NCI-H446 (cell line): Measurements from ENCODE around the gene TCF23.
"Not testable (repeated sequence)": the region's sequence is repeated elsewhere in the genome, so short reads cannot be mapped to it uniquely, and the experiment has no call there.

Experiments used
- DNase-seq, 2 experiments: peaks; one replicate each; lab custom pipeline; 2025; lab: John Stamatoyannopoulos, UW

Gene TCF23

DNA sequence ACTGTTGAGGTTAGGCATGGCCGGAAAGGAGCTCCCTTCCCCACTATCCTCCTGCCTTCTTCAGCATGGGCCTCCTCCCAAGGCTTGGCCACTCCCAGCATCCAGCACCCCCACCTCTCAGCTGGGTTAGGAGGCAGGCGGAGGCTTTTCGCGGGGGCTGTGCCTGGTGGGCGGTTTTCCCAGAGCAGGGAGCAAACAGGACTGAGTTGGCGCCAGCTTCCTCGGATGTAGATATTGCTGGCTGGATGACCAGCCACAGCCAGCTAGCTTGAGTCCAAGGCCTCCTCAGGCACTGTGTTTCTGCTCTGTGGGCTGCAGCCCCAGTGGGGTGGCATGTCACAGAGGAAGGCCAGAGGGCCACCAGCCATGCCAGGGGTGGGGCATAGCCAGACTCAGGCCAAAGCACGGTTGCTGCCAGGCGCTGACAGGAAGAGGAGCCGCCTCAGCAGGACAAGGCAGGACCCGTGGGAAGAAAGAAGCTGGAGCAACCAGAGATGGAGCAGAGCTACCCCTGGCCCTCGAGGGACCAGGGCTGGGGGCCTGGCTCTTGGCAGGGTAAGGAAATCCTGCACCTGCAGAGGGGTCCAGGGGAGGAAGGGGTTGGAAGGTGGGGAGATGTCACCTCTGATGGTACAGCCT lies at the start of gene TCF23:
TCF23 (plus strand) TSS at position 204 of the 639 bp plus-strand sequence; CDS start at position 334, 130 bp downstream.
- no peak for DNase-seq

DNA sequence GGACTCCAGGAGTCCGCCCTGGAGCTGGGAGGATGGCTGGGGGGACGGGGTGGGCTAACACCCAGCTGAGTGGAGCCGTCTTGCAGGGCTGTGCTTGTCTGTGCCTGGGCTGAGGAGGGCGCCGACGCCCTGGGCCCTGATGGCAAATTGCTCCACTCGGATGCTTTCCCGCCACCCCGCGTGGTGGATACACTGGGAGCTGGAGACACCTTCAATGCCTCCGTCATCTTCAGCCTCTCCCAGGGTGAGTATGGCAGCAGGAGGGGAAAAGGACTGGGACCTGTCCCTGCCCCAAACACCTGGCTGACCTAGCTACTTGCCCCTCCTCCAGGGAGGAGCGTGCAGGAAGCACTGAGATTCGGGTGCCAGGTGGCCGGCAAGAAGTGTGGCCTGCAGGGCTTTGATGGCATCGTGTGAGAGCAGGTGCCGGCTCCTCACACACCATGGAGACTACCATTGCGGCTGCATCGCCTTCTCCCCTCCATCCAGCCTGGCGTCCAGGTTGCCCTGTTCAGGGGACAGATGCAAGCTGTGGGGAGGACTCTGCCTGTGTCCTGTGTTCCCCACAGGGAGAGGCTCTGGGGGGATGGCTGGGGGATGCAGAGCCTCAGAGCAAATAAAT lies 49.4 kb upstream of the TCF23 start:
- no peak for DNase-seq

DNA sequence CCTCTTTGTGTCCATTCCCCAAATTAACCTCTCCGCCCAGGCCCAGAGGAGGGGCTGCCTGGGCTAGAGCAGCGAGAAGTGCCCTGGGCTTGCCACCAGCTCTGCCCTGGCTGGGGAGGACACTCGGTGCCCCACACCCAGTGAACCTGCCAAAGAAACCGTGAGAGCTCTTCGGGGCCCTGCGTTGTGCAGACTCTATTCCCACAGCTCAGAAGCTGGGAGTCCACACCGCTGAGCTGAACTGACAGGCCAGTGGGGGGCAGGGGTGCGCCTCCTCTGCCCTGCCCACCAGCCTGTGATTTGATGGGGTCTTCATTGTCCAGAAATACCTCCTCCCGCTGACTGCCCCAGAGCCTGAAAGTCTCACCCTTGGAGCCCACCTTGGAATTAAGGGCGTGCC lies 48.8 kb upstream of the TCF23 start:
- no peak for DNase-seq

DNA sequence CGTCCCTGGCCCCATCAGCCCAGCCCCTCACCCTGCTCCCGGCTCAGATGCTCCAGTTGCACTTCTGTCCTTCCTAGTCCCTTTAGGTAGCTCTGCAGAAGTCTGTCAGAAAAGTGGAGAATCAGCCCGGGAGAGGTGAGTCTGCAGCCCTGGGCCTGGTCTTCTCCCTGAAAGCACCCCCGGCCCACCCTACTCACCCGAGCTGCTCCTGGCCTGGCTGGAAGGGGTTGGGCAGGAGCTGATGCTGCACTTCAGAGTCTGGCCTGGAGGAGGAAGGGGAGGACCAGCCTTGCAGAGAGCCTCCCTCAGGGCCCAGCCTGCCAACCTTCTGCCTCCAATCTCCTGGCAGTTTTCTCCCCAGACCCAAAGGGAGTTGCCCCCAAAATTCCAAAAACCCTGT lies 46.5 kb upstream of the TCF23 start:
- DNase-seq: no peak

DNA sequence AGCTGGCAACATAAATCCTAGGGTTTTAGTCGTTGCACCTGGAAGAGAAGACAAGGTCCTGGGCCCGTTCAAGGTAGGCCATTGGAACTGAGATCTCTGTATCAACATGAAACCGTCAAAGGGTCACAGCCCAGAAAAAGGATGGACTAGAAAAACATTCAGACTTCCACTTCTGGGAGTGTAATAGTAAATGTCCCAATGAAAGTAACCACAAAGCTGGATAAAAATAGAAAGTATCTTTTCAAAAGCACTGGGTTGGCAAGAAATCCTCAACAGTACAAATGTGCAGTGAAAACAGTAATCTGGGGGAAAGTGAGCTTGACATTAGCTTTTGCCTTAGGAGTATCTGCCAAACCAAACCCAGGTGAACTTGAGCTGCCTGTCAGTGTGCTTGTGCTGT lies 42.8 kb upstream of the TCF23 start:
- no peak for DNase-seq

DNA sequence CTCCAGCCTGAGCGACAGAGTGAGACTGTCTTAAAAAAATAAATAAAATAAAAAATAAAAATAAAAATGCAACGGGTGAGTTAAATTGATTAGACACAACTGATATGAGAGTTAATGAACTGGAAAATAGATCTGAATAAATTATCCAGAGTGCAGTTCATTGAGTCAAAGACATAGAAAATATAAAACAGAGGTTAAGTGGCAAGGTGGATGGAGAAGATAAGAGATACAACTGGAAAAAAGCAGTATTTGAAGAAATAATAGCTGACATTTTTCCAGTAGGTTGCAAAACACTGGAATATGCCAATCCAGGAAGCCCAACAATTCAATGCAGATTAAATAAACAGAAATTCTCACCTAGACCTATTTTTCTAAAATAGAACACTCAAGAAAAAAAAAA lies 40.6 kb upstream of the TCF23 start:
- DNase-seq: no peak

DNA sequence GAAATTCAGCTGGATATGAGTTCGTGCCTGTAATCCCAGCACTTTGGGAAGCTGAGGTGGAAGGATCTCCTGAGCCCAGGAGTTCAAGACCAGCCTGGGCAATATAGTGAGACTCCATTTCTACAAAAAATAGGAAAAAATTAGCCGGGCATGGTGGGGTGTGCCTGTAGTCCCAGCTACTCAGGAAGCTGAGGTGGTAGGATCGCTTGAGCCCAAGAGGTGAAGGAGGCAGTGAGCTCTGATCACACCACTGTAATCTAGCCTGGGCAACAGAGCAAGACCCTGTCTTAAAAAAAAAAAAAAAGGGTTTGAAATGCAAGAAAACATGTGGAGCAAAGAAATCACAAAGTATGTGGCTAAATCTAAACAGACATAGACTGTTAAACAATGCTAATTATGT lies 39.7 kb upstream of the TCF23 start:
- no peak for DNase-seq

DNA sequence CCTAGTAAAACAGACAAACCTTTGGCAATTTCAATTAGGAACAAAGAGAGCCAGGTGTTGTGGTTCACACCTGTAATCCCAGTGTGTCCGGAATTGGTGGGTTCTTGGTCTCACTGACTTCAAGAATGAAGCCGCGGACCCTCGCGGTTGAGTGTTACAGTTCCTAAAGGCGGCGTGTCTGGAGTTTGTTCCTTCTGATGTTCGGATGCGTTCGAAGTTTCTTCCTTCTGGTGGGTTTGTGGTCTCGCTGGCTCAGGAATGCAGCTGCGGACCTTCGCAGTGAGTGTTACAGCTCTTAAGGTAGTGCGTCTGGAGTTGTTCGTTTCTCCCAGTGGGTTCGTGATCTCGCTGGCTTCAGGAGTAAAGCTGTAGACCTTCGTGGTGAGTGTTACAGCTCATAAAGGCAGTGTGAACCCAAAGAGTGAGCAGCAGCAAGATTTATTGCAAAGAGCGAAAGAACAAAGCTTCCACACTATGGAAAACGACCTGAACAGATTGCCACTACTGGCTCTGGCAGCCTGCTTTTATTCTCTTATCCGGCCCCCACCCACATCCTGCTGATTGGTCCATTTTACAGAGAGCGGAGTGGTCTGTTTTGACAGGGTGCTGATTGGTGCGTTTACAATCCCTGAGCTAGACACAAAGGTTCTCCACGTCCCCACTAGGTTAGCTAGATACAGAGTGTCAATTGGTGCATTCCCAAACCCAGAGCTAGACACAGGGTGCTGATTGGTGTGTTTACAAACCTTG lies 38.0 kb upstream of the TCF23 start:
- DNase-seq: not testable (repeated sequence)

DNA sequence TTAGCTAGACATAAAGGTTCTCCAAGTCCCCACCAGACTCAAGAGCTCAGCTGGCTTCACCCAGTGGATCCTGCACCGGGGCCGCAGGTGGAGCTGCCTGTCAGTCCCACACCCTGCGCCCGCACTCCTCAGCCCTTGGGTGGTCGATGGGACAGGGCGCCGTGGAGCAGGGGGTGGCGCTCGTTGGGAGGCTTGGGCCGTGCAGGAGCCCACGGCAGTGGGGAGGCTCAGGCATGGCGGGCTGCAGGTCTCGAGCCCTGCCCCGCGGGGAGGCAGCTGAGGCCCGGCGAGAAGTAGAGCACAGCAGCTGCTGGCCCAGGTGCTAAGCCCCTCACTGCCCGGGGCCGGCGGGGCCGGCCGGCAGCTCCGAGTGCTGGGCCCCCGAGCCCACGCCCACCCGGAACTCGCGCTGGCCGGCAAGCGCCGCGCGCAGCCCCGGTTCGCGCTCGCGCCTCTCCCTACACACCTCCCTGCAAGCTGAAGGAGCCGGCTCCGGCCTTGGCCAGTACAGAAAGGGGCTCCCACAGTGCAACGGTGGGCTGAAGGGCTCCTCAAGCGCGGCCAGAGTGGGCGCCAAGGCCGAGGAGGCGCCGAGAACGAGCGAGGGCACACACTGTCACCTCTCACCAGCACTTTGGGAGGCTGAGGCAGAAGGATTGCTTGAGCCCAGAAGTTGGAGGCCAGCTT lies 37.3 kb upstream of the TCF23 start:
- DNase-seq: not testable (repeated sequence)

DNA sequence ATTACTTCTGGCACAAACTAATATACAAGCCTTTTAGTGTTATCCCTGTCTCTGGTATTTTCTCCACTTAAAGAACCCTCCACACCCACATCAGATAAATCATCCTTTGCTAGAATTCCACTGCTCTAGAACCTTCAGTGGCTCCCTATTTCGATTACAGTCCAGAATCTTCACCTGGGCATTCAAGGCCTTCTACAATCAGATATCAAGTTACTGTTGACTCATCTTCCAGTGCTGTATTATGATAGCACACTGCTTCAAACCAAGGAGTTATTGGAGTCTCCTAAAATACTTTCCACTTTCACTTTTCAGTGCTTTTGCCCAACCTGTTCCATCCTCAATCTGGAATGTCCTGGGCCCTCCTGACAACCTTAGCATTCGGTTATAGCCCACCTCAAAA lies 33.3 kb upstream of the TCF23 start:
- DNase-seq: no peak

DNA sequence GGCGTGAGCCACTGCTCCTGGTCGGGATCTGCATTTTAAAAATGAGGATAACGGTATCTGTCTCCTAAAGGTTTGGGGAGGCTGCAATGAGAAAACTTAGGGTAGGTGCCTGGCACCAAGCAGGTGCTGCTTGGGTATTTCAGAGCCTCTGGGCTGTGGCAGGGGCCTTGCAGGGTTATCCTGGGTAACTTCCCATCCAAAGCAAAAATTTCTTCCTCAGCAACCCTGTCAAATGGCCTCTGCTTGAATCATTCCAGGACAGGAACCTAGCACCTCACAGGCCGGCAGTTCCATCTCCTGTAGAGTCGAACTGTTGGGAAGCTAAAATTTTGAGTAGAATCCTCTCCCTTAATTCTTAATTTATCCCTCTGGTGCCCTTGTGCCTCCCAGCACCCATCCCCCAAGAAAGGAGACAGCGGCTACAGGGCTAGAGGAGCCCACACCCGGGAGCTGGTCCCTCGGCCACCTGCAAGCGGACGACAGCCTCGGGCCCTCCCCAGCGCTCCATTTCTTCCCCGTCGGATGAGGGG lies 30.7 kb upstream of the TCF23 start:
- peak in 1 of 2 experiments; percentile 15 for DNase-seq

DNA sequence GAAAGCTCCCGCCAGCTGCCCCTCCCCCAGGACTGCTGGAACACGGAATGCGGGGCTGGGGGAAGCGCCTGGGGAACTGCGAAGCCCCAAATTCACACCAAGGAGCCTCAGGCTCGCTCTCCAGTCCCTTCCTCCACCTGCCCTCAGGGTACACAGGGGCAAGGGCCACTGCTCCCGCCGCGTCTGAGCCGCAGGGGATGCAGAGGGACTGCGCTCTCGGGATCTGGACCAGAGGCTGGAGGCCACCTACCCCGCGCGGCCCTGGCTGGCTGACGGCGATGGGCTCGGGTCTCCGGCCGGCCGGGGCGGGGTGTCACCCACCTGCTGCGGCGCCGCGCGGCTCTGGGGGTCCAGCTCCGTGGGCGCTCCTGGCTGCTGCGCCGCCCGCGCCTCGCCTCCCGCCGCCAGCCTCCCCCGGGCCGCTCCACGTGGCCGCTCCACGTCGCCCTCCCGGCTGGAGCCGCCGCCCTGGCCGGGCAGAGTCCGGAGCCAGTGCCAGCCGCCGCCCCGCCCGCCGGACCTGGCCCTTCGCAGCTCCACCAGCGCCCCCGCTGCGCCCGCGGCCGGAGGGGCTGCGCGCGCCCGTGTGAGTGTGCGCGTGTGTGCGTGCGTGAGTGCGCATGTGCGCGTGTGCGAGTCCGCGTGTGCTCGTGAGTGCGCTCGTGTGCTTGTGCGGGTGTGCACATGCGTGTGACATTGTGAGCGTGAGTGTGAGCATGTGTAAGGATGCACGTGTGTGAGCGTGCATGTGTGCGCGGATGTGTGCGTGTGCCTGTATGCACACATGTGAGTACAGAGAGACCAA lies 30.1 kb upstream of the TCF23 start, which contains the start of gene CGREF1:
CGREF1 (minus strand) TSS at position 604 of the 805 bp plus-strand sequence. CDS start 14,762 bp downstream, outside the sequence.
- peak in 1 of 2 experiments; percentile 66 for DNase-seq

DNA sequence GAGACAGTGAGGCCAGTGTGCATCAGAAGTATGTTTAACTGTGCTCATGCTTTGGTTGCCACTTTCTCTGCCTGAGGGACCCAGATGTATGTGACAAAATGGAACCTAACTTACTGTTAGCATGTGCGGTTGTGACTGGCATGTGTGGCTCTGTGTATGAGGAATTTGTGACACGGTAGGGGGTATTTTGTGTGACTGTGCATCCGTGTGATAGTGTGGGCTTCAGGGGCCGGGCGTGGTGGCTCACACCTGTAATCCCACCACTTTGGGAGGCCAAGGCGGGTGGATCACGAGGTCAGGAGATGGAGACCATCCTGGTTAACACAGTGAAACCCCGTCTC lies 29.5 kb upstream of the TCF23 start:
- not testable (repeated sequence) for DNase-seq

DNA sequence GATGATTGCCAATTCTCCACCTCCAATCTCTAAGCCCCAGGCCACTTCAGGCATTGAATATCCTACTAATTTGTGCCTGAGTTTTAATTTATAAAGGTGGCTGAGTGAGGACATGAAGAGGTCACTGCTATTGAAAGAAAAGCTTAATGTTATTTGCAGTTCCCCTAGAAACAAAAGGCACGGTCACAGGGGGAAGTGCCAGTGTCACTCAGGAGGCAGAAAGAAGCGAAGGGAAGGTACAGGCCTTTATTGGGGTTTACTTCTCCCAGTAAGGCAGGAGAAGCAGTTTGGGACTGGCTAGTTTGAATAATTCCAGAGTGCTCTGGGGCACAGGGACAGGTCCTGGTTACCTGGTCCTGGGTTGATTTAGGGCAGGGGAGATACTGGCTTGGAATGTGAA lies 26.9 kb upstream of the TCF23 start:
- DNase-seq: no peak

DNA sequence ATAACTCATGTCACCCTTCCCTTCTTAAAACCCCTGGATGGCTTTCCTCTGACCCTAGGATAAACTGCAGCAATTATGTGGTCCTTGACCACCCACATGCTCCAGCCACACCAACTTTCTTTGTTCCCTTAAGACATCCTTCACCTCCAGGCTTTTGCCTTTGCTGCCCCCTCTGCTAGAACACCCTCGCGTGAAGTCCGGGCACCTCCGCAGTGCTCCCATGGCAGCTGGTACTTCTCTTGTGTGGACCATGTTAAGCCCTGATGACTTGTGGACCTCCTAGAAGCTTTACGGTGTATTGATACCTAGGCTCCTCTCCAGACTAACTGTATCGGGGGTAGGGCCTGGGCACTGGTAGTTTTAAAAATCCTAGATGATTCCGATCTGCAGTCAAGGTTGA lies 26.0 kb upstream of the TCF23 start:
- DNase-seq: no peak

DNA sequence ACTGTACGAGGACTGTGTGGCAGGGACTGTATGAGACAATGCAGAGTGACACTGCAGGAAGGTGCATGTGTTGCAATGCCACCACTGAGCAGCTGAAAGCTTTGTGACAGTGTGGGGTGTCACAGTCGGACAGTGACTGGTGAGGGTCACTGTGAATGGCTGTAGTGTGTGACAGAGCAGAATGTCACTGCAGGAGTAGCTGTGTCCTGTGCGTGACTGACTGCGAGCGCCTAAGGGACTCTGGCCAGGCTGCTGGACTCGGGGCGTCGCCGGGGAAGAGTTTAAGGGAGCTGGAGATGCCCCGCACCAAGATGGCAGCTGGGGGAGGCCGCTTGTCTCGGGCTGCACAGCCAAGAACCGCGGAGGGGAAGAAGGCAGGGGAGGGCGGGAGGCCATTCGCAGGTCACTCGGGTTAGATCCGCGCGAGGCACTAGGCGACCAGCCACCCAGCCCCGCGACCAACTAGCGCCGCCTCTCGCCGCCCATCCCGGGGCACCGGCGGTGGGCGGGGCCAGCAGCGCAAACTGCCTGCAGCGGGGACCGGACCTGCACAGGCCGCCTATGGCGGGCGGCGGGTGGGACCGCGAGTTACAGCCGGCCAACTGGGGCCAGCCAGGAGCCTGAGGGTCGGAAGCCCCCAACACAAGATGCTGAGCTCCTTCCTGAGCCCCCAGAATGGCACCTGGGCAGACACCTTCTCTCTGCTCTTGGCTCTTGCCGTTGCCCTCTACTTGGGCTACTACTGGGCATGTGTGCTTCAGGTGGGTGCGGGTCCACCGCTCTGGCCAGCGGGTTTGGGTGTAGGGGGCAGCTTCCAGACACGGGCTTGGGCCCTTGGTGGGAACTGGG lies 25.3 kb upstream of the TCF23 start, which contains the start of gene ABHD1:
ABHD1 (plus strand) TSS at position 514 of the 849 bp plus-strand sequence; CDS start at position 648, 134 bp downstream.
- DNase-seq: peak in 1 of 2 experiments; percentile 20

DNA sequence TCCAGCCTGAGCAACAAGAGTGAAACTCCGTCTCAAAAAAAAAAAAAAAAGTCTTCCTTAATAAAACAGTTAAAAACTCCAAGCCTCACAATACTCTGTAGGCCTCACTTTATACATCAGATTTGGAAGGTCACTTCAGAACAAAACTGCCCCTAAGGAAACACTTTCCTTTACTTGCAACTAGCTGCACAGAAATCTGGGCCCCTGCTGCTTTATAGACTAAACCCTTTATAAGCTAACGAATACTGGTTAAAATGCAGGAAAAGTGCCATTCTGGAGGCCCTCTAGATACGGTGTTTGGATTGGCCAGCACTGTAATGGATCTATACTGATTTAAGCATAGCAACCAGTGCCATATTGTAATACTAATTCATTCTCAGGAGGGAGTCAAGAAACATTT lies 23.7 kb upstream of the TCF23 start:
- DNase-seq: no peak

DNA sequence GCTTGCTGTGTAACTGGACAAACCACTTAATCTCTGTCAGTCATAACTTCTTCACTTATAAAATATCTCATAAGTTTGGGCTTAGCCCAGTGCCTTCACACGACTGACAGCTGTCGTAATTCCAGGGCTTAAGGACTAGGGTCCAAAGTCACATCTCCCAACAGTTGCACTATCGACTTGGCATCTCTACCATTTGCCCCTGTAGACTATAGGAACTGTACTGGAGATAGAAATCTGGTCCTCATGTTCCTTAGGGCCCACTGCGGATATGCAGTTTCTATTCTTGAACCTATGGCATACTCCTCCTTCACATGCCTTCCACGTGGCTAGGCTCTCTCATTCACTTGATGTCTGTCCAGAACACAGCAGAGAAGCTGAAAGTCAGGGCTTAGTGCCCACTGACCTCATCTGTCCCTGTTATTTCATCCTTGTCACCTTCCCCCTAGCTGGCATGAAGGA lies 22.5 kb upstream of the TCF23 start:
- DNase-seq: no peak

DNA sequence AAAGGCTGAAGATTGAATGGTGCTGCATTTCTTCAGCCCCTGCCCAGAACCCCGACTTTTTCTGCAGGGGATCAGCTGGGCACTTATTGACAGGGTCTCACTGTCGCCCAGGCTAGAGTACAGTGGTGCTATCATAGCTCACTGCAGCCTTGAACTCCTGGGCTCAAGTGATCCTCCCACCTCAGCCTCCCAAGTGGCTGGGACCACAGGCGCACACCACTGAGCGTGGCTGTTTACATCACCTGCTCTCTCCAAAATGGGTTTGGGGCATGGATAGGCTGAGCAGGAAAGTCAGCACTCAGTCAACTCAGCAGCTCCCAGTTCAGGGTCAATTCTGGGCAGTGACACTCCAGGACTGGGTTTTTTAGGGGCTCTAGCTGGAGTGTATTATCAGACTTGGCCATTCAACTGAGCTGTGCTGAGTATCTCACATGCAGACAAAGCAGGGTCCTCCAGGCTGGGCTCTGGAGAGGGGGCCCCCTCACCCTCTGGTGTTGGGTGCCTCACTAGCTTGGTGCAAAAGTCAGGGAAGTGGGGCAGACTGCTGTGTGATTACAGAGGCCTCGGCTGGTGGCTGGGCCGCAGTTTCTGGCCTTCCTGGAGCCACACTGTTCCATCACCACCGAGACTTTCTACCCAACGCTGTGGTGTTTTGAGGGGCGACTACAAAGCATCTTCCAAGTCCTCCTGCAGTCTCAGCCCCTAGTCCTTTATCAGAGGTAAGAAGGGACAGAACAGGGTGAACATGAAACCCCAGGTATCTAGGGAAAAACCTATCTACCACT lies 20.7 kb upstream of the TCF23 start:
- no peak for DNase-seq
